HEK293 (cell line): ENCODE measurements around the gene ACTG2.

ENCODE experiments used
- CTCF ChIA-PET: fragments of 350-600 bp; formaldehyde crosslinking; extraction: SDS; loops from one replicate; lab custom pipeline; 2021; ENCODE audit warnings: antibody characterized with exemption; lab: Yijun Ruan, JAX
- POLR2A ChIA-PET: fragments of 300-600 bp; formaldehyde crosslinking; extraction: SDS; loops from one replicate; lab custom pipeline; 2020; ENCODE audit warnings: antibody characterized with exemption, inconsistent platforms; lab: Yijun Ruan, JAX
- H3K27ac ChIP-seq: fragments of 200-500 bp; sonication (Bioruptor generic); 2 replicates; pipeline ENCODE4 v1.5.1; 2014; ENCODE audit warnings: low read depth, low read length, control low read depth, inconsistent platforms; ENCODE audit errors: extremely low read depth
- H3K36me3 ChIP-seq, 2 experiments: fragments of 200-500 bp in 1 of 2; sonication (Bioruptor generic) in 1 of 2; 1 replicate in 1 of 2; 2 replicates in 1 of 2; pipeline ENCODE4 v1.5.1; 2014 to 2017; ENCODE audit warnings: inconsistent platforms in 2 of 2, low read length in 2 of 2; ENCODE audit not compliant: control insufficient read depth in 2 of 2, insufficient read depth in 1 of 2
- H3K4me1 ChIP-seq: fragments of 200-500 bp; sonication (Bioruptor generic); 2 replicates; pipeline ENCODE4 v1.5.1; 2014; ENCODE audit warnings: mild to moderate bottlenecking, low read length, inconsistent platforms; ENCODE audit not compliant: control insufficient read depth, insufficient read depth
- H3K4me3 ChIP-seq: 2 replicates; pipeline ENCODE4 v1.5.1; 2011; ENCODE audit warnings: low read depth, mild to moderate bottlenecking, control low read depth, low read length, moderate library complexity
- H3K9me3 ChIP-seq: fragments of 200-500 bp; sonication (Bioruptor generic); 2 replicates; pipeline ENCODE4 v1.5.1; 2014; ENCODE audit warnings: low read depth, low read length, inconsistent platforms; ENCODE audit not compliant: control insufficient read depth, insufficient read depth
- GLI2 ChIP-seq: fragments of 450-650 bp; formaldehyde crosslinking; IDR thresholded peaks from 2 replicates; pipeline ENCODE4; 2017; ENCODE audit warnings: missing biosample characterization, missing genetic modification characterization, low read depth, borderline replicate concordance
- KLF10 ChIP-seq: fragments of 450-650 bp; IDR thresholded peaks from 2 replicates; pipeline ENCODE4 v1.5.1; 2018; ENCODE audit warnings: missing biosample characterization, mild to moderate bottlenecking, missing genetic modification characterization
- KLF17 ChIP-seq: fragments of 450-650 bp; formaldehyde crosslinking; IDR thresholded peaks from 2 replicates; pipeline ENCODE4 v1.5.1; 2016; ENCODE audit warnings: missing biosample characterization, missing genetic modification characterization
- KLF8 ChIP-seq: fragments of 450-650 bp; formaldehyde crosslinking; IDR thresholded peaks from 2 replicates; pipeline ENCODE4 v1.5.1; 2016; ENCODE audit warnings: missing biosample characterization, missing genetic modification characterization
- PRDM1 ChIP-seq: fragments of 450-650 bp; formaldehyde crosslinking; IDR thresholded peaks from 2 replicates; pipeline ENCODE4; 2016; ENCODE audit warnings: missing biosample characterization, missing genetic modification characterization
- WT1 ChIP-seq: fragments of 450-650 bp; formaldehyde crosslinking; IDR thresholded peaks from 2 replicates; pipeline ENCODE4 v1.5.1; 2016; ENCODE audit warnings: missing biosample characterization, missing genetic modification characterization
- ZFP3 ChIP-seq: fragments of 450-650 bp; formaldehyde crosslinking; IDR thresholded peaks from 2 replicates; pipeline ENCODE4 v1.5.1; 2016; ENCODE audit warnings: low read depth, missing biosample characterization, missing genetic modification characterization
- ZIC2 ChIP-seq: fragments of 450-650 bp; formaldehyde crosslinking; IDR thresholded peaks from 2 replicates; pipeline ENCODE4 v1.5.1; 2016; ENCODE audit warnings: missing biosample characterization, missing genetic modification characterization
- ZNF202 ChIP-seq: fragments of 450-650 bp; formaldehyde crosslinking; IDR thresholded peaks from 2 replicates; pipeline ENCODE4 v1.5.1; 2016; ENCODE audit warnings: missing biosample characterization, missing genetic modification characterization, borderline replicate concordance
- ZNF211 ChIP-seq: fragments of 450-650 bp; formaldehyde crosslinking; IDR thresholded peaks from 2 replicates; pipeline ENCODE4 v1.5.1; 2016; ENCODE audit warnings: low read depth, missing biosample characterization, missing genetic modification characterization
- ZNF26 ChIP-seq: fragments of 450-650 bp; formaldehyde crosslinking; IDR thresholded peaks from 2 replicates; pipeline ENCODE4 v1.5.1; 2016; ENCODE audit warnings: missing biosample characterization, missing genetic modification characterization
- ZNF274 ChIP-seq, 2 experiments: fragments of 200-500 bp in 1 of 2; fragments of 450-650 bp in 1 of 2; sonication (Bioruptor generic) in 1 of 2; formaldehyde crosslinking in 1 of 2; IDR thresholded peaks; 2 replicates each; pipeline versions ENCODE4 v1.5.1 to v1.6.1; 2014 to 2016; ENCODE audit warnings: borderline replicate concordance in 1 of 2, inconsistent platforms in 1 of 2, low read length in 1 of 2, missing biosample characterization in 1 of 2, missing genetic modification characterization in 1 of 2
- ZNF37A ChIP-seq: fragments of 450-650 bp; IDR thresholded peaks from 2 replicates; pipeline ENCODE4 v1.5.1; 2018; ENCODE audit warnings: missing biosample characterization, missing genetic modification characterization
- ZNF416 ChIP-seq: fragments of 450-650 bp; formaldehyde crosslinking; IDR thresholded peaks from 2 replicates; pipeline ENCODE4 v1.5.1; 2016; ENCODE audit warnings: missing biosample characterization, missing genetic modification characterization
- ZNF529 ChIP-seq: fragments of 450-650 bp; formaldehyde crosslinking; IDR thresholded peaks from 2 replicates; pipeline ENCODE4 v1.5.1; 2017; ENCODE audit warnings: missing genetic modification characterization, missing biosample characterization; ENCODE audit not compliant: insufficient replicate concordance
- ZNF670 ChIP-seq: fragments of 450-650 bp; formaldehyde crosslinking; IDR thresholded peaks from 2 replicates; pipeline ENCODE4 v1.5.1; 2016; ENCODE audit warnings: missing biosample characterization, missing genetic modification characterization, low read depth
- ZNF701 ChIP-seq: fragments of 450-650 bp; formaldehyde crosslinking; IDR thresholded peaks from 2 replicates; pipeline ENCODE4 v1.5.1; 2016; ENCODE audit warnings: missing biosample characterization, missing genetic modification characterization
- ZNF776 ChIP-seq: fragments of 450-650 bp; formaldehyde crosslinking; IDR thresholded peaks from 2 replicates; pipeline ENCODE4 v1.5.0; 2017; ENCODE audit warnings: missing biosample characterization, missing genetic modification characterization, borderline replicate concordance
- TF ChIP-seq, protein P1 (sequence below): fragments of 450-650 bp; formaldehyde crosslinking; IDR thresholded peaks from 2 replicates; pipeline ENCODE4 v1.5.1; 2016; ENCODE audit warnings: missing biosample characterization, missing genetic modification characterization

ACTG2 gene

GRCh38 chr2:73917296-73917695, 24.5 kb downstream of the ACTG2 start:
- Histone ChIP-seq H3K4me1 (no peaks in the 10 kb centered on the region), H3K4me3 (no peak overlapping the region), H3K27ac (no peak overlapping the region), H3K9me3 (no peaks in the 10 kb centered on the region), H3K36me3 (no peaks in the 10 kb centered on the region)
- CTCF ChIA-PET, result no interaction called here
- TF ChIP-seq ZNF416, result no peak
- no peak for TF ChIP-seq ZFP3
- no peak for TF ChIP-seq ZNF776 (tag by site-specific recombination)
- TF ChIP-seq ZNF274 (IDR thresholded peaks at IDR 0.05; ENCODE audit: low read length), result no peak
- no peak for TF ChIP-seq ZNF274 (tag by site-specific recombination; IDR thresholded peaks at IDR 0.05; ENCODE audit: borderline replicate concordance)
- no peak for TF ChIP-seq ZNF37A (tag by site-specific recombination)
- no peak for TF ChIP-seq ZNF211 (tag by site-specific recombination)
- no peak for TF ChIP-seq ZNF26 (tag by site-specific recombination)
- no peak for TF ChIP-seq ZNF529 (tag by site-specific recombination)
- TF ChIP-seq KLF10 (tag by site-specific recombination), result no peak
- no peak for TF ChIP-seq KLF8 (tag by site-specific recombination)
- no peak for TF ChIP-seq WT1 (tag by site-specific recombination)
- no peak for TF ChIP-seq ZNF701 (tag by site-specific recombination)
- TF ChIP-seq KLF17 (tag by site-specific recombination), result no peak
- TF ChIP-seq PRDM1 (tag by site-specific recombination), result no peak
- no peak for TF ChIP-seq GLI2
- TF ChIP-seq, protein P1, sequence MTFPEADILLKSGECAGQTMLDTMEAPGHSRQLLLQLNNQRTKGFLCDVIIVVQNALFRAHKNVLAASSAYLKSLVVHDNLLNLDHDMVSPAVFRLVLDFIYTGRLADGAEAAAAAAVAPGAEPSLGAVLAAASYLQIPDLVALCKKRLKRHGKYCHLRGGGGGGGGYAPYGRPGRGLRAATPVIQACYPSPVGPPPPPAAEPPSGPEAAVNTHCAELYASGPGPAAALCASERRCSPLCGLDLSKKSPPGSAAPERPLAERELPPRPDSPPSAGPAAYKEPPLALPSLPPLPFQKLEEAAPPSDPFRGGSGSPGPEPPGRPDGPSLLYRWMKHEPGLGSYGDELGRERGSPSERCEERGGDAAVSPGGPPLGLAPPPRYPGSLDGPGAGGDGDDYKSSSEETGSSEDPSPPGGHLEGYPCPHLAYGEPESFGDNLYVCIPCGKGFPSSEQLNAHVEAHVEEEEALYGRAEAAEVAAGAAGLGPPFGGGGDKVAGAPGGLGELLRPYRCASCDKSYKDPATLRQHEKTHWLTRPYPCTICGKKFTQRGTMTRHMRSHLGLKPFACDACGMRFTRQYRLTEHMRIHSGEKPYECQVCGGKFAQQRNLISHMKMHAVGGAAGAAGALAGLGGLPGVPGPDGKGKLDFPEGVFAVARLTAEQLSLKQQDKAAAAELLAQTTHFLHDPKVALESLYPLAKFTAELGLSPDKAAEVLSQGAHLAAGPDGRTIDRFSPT, result no peak
- no peak for TF ChIP-seq ZNF670 (tag by site-specific recombination)
- POLR2A ChIA-PET, result interaction anchor here (1.0 kb wide), 1 partner anchor 281 kb away, joined by 3 read pairs; the partner anchor contains the start of gene MTHFD2

DNA sequence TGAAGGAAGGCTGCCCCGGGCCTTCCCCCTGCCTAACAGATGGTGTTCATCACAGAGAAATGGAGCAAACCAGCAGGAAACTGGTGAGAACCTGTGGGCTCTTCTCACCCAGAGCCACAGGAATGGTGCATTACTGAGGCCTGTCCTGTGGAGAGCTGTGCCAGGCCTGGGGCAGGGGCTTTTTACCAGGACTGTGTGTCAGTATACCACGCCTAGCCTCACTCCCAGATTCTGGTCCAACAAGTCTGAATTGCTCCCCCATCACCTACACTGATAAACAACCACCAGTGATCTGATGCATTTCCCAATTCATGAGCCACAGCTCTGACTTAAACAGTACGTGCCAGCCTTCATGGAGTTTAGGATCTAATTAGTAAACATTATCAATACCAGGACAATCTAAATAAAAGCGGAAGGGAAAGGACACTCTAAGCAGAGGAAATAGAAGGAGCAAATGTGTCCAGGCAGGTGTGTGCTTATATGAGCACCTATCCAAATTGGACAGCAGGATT, 24.9 kb downstream of the ACTG2 start:
- no peaks in the 10 kb centered on the region for H3K9me3 ChIP-seq
- no peak overlapping the region for H3K27ac ChIP-seq
- H3K4me1 ChIP-seq, result no peaks in the 10 kb centered on the region
- CTCF ChIA-PET, result no interaction called here
- no peak overlapping the region for H3K4me3 ChIP-seq
- POLR2A ChIA-PET, result interaction anchor here (1.0 kb wide), 1 partner anchor 281 kb away, joined by 3 read pairs; the partner anchor contains the start of gene MTHFD2
- H3K36me3 ChIP-seq, result no peaks in the 10 kb centered on the region
- TF ChIP-seq ZNF202, result no peak
- peak; percentile 23; the same call in 1 of the 2 replicates for TF ChIP-seq ZIC2 (tag by site-specific recombination)
